SK-N-SH (cell line): ENCODE measurements around the gene TIGAR. TPM values are rescaled to one million over a fixed set of nuclear protein-coding genes. Genes with fewer than 3 reads are reported as not detected.

Experiments
- CTCF ChIA-PET: fragments of 300-600, 350-600 bp; formaldehyde crosslinking; extraction: SDS; loops from one replicate; lab custom pipeline; 2021; lab: Yijun Ruan, JAX
- POLR2A ChIA-PET: fragments of 350-600 bp; sonication (Branson Sonifier 250); formaldehyde crosslinking; extraction: SDS; loops from one replicate; lab custom pipeline; 2020; ENCODE audit warnings: antibody characterized with exemption, inconsistent platforms; lab: Yijun Ruan, JAX
- DNase-seq: peaks from one replicate; pipeline ENCODE4 v3.0.0; 2012
- H2AFZ ChIP-seq: fragments of 200-600 bp; sonication (generic); 2 replicates; pipeline ENCODE4 v1.8.1; 2016; ENCODE audit warnings: antibody characterized with exemption, mild to moderate bottlenecking, low read depth
- H3F3A ChIP-seq: fragments of 200-600 bp; sonication (generic); replicated peaks from 2 replicates; pipeline ENCODE3; 2016; ENCODE audit warnings: antibody characterized with exemption, mild to moderate bottlenecking; ENCODE audit not compliant: insufficient read depth
- H3K27ac ChIP-seq, 2 experiments: fragments of 200-500 bp in 1 of 2; fragments of 200-600 bp in 1 of 2; sonication (Bioruptor generic) in 1 of 2; sonication (generic), shearing (Covaris generic) in 1 of 2; 2 replicates each; pipeline versions ENCODE4 v1.5.1 to v1.6.1; 2014 to 2016; ENCODE audit warnings: low read depth in 2 of 2, inconsistent platforms in 1 of 2, low read length in 1 of 2, mild to moderate bottlenecking in 1 of 2, mixed read lengths in 1 of 2
- H3K27me3 ChIP-seq: fragments of 200-600 bp; sonication (generic), shearing (Covaris generic); 2 replicates; pipeline ENCODE4 v1.6.1; 2016; ENCODE audit warnings: mixed run types; ENCODE audit not compliant: insufficient read depth
- H3K36me3 ChIP-seq, 2 experiments: fragments of 200-500 bp in 1 of 2; fragments of 200-600 bp in 1 of 2; sonication (Bioruptor generic) in 1 of 2; sonication (generic) in 1 of 2; replicated peaks in 1 of 2; 2 replicates each; pipeline versions ENCODE3 to v1.5.1; 2014 to 2016; ENCODE audit warnings: low read length in 1 of 2, mild to moderate bottlenecking in 1 of 2; ENCODE audit not compliant: insufficient read depth in 2 of 2, control insufficient read depth in 1 of 2
- H3K4me1 ChIP-seq, 2 experiments: fragments of 200-500 bp in 1 of 2; fragments of 200-600 bp in 1 of 2; sonication (Bioruptor generic) in 1 of 2; sonication (generic), shearing (Covaris generic) in 1 of 2; 2 replicates each; pipeline versions ENCODE4 v1.5.1 to v1.6.1; 2014 to 2016; ENCODE audit warnings: low read depth in 1 of 2, low read length in 1 of 2, mixed run types in 1 of 2; ENCODE audit not compliant: insufficient read depth in 2 of 2, control insufficient read depth in 1 of 2
- H3K4me2 ChIP-seq: fragments of 200-600 bp; sonication (generic), shearing (Covaris generic); 2 replicates; pipeline ENCODE4 v1.6.1; 2017; ENCODE audit warnings: mixed run types
- H3K4me3 ChIP-seq, 2 experiments: fragments of 200-500 bp in 1 of 2; fragments of 200-600 bp in 1 of 2; sonication (Bioruptor generic) in 1 of 2; sonication (generic), shearing (Covaris generic) in 1 of 2; 2 replicates each; pipeline versions ENCODE4 v1.5.1 to v1.8.1; 2014 to 2016; ENCODE audit warnings: low read depth in 2 of 2, inconsistent platforms in 1 of 2, low read length in 1 of 2, mild to moderate bottlenecking in 1 of 2, mixed read lengths in 1 of 2, moderate library complexity in 1 of 2
- H3K79me2 ChIP-seq: fragments of 200-600 bp; sonication (generic); 2 replicates; pipeline ENCODE4 v1.8.1; 2017; ENCODE audit warnings: mild to moderate bottlenecking; ENCODE audit not compliant: insufficient read depth
- H3K9ac ChIP-seq: fragments of 200-600 bp; sonication (generic); 2 replicates; pipeline ENCODE4 v1.6.1; 2017; ENCODE audit warnings: mixed run types
- H3K9me2 ChIP-seq: fragments of 200-600 bp; sonication (generic); 2 replicates; pipeline ENCODE4 v1.6.1; 2017; ENCODE audit warnings: mixed run types
- H3K9me3 ChIP-seq: fragments of 200-600 bp; sonication (generic); 2 replicates; pipeline ENCODE4 v1.6.1; 2017; ENCODE audit warnings: mixed run types, mild to moderate bottlenecking, moderate library complexity
- H4K20me1 ChIP-seq: fragments of 200-600 bp; sonication (generic); 2 replicates; pipeline ENCODE4 v1.6.1; 2017; ENCODE audit warnings: mild to moderate bottlenecking, mixed run types; ENCODE audit not compliant: insufficient read depth
- ELF1 ChIP-seq: IDR thresholded peaks from 2 replicates; pipeline ENCODE4 v1.4.0; 2012
- EZH2phosphoT487 ChIP-seq: fragments of 200-600 bp; sonication (generic); IDR thresholded peaks from 2 replicates; pipeline ENCODE4 v1.6.1; 2017; ENCODE audit warnings: low read depth, mixed run types, mild to moderate bottlenecking, antibody characterized with exemption, moderate library complexity, borderline replicate concordance
- FOXM1 ChIP-seq: IDR thresholded peaks from 2 replicates; pipeline ENCODE4 v1.4.0; 2012; ENCODE audit warnings: low read depth, mild to moderate bottlenecking
- GABPA ChIP-seq: IDR thresholded peaks from 2 replicates; pipeline ENCODE4 v1.4.0; 2012; ENCODE audit warnings: low read depth, mild to moderate bottlenecking
- JUND ChIP-seq: IDR thresholded peaks from 2 replicates; pipeline ENCODE4 v1.4.0; 2012
- MEF2A ChIP-seq: IDR thresholded peaks from 2 replicates; pipeline ENCODE4 v1.4.0; 2012; ENCODE audit warnings: low read depth, borderline replicate concordance
- NFIC ChIP-seq: IDR thresholded peaks from 2 replicates; pipeline ENCODE4 v1.4.0; 2012; ENCODE audit warnings: borderline replicate concordance
- NRF1 ChIP-seq: IDR thresholded peaks from 2 replicates; pipeline ENCODE4 v1.6.1; 2012; ENCODE audit warnings: low read depth, mild to moderate bottlenecking, low read length
- RCOR1 ChIP-seq: fragments of 150-350 bp; IDR thresholded peaks from 2 replicates; pipeline ENCODE4 v1.6.1; 2017; ENCODE audit warnings: antibody characterized with exemption, low read length
- RFX5 ChIP-seq: IDR thresholded peaks from 2 replicates; pipeline ENCODE4 v1.6.1; 2012; ENCODE audit warnings: mild to moderate bottlenecking, improper control_type of control experiment, low read length
- RXRA ChIP-seq: IDR thresholded peaks from 2 replicates; pipeline ENCODE4 v1.4.0; 2012; ENCODE audit warnings: low read depth, mild to moderate bottlenecking, borderline replicate concordance
- SMC3 ChIP-seq: IDR thresholded peaks from 2 replicates; pipeline ENCODE4 v1.6.1; 2012; ENCODE audit warnings: low read depth, low read length, improper control_type of control experiment
- TEAD4 ChIP-seq: IDR thresholded peaks from 2 replicates; pipeline ENCODE4 v1.4.0; 2012; ENCODE audit warnings: mild to moderate bottlenecking, borderline replicate concordance; ENCODE audit not compliant: insufficient read depth
- USF2 ChIP-seq: fragments of 150-350 bp; IDR thresholded peaks from 2 replicates; pipeline ENCODE4 v1.6.1; 2017; ENCODE audit warnings: antibody characterized with exemption, low read length, low read depth, borderline replicate concordance
- WGBS: methylation state at CpG from one replicate; pipeline ENCODE4 v1.1.6; 2017; ENCODE audit warnings: low lambda C conversion rate; 5-methylcytosine and 5-hydroxymethylcytosine counted together
- polyA plus RNA-seq, 3 experiments: library from polyadenylated mRNA; depleted of rRNA; stranded (reverse); fragments of >200 nt; gene quantifications; 2 replicates each; pipeline ENCODE4 v1.2.3, GENCODE V29; 2012
- TF ChIP-seq, protein P1 (sequence below): fragments of 150-350 bp; IDR thresholded peaks from 2 replicates; pipeline ENCODE4 v1.6.1; 2016; ENCODE audit warnings: mild to moderate bottlenecking, low read depth, low read length
- TF ChIP-seq, protein P2 (sequence below): IDR thresholded peaks from 2 replicates; pipeline ENCODE4 v1.6.1; 2012; ENCODE audit warnings: mild to moderate bottlenecking, low read depth, low read length, moderate library complexity
- TF ChIP-seq, protein P3 (sequence below): IDR thresholded peaks from 2 replicates; pipeline ENCODE4 v1.4.0; 2012; ENCODE audit warnings: low read depth

TIGAR gene
- polyA plus RNA-seq, 1 of the 3 experiments (the other 2 are of a cell fraction): 8.3 TPM

- no peaks in the 10 kb centered on the region for H3K9me2 ChIP-seq
- H2AFZ ChIP-seq: no peak overlapping the region
- peaks cover 0 to 5% of the 10 kb centered on the region in 2 experiments; a peak in 1 of 4 replicates for H3K4me1 ChIP-seq
- WGBS: 80% methylated on average over 2 of the region's 2 CpGs
- no peak for DNase-seq
- TF ChIP-seq RFX5 (no peak), MEF2A (no peak), RXRA (no peak), USF2 (no peak), EZH2phosphoT487 (no peak), SMC3 (no peak), TEAD4 (no peak), JUND (no peak), NRF1 (no peak), GABPA (no peak), NFIC (no peak), ELF1 (no peak), RCOR1 (no peak), FOXM1 (no peak)
- TF ChIP-seq, protein P1, sequence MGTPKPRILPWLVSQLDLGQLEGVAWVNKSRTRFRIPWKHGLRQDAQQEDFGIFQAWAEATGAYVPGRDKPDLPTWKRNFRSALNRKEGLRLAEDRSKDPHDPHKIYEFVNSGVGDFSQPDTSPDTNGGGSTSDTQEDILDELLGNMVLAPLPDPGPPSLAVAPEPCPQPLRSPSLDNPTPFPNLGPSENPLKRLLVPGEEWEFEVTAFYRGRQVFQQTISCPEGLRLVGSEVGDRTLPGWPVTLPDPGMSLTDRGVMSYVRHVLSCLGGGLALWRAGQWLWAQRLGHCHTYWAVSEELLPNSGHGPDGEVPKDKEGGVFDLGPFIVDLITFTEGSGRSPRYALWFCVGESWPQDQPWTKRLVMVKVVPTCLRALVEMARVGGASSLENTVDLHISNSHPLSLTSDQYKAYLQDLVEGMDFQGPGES: no peak
- TF ChIP-seq, protein P2, sequence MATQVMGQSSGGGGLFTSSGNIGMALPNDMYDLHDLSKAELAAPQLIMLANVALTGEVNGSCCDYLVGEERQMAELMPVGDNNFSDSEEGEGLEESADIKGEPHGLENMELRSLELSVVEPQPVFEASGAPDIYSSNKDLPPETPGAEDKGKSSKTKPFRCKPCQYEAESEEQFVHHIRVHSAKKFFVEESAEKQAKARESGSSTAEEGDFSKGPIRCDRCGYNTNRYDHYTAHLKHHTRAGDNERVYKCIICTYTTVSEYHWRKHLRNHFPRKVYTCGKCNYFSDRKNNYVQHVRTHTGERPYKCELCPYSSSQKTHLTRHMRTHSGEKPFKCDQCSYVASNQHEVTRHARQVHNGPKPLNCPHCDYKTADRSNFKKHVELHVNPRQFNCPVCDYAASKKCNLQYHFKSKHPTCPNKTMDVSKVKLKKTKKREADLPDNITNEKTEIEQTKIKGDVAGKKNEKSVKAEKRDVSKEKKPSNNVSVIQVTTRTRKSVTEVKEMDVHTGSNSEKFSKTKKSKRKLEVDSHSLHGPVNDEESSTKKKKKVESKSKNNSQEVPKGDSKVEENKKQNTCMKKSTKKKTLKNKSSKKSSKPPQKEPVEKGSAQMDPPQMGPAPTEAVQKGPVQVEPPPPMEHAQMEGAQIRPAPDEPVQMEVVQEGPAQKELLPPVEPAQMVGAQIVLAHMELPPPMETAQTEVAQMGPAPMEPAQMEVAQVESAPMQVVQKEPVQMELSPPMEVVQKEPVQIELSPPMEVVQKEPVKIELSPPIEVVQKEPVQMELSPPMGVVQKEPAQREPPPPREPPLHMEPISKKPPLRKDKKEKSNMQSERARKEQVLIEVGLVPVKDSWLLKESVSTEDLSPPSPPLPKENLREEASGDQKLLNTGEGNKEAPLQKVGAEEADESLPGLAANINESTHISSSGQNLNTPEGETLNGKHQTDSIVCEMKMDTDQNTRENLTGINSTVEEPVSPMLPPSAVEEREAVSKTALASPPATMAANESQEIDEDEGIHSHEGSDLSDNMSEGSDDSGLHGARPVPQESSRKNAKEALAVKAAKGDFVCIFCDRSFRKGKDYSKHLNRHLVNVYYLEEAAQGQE: no peak
- TF ChIP-seq, protein P3, sequence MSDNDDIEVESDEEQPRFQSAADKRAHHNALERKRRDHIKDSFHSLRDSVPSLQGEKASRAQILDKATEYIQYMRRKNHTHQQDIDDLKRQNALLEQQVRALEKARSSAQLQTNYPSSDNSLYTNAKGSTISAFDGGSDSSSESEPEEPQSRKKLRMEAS: no peak
- H3K4me3 ChIP-seq: no peak overlapping the region
- CTCF ChIA-PET: interaction anchor here (1.4 kb wide), 1 partner anchor 10 kb away, joined by 4 read pairs; no protein-coding TSS in a partner anchor
- H3K9me3 ChIP-seq: no peaks in the 10 kb centered on the region
- no peaks in the 10 kb centered on the region for H3K79me2 ChIP-seq
- H3F3A ChIP-seq: no peaks in the 10 kb centered on the region
- no peaks in the 10 kb centered on the region for H3K36me3 ChIP-seq
- peaks cover 25% of the 10 kb centered on the region; the same call in 1 of the 2 replicates for H3K27me3 ChIP-seq
- H3K9ac ChIP-seq: no peak overlapping the region
- no peak overlapping the region for H3K27ac ChIP-seq
- no peaks in the 10 kb centered on the region for H4K20me1 ChIP-seq
- H3K4me2 ChIP-seq: no peak overlapping the region
- POLR2A ChIA-PET: no interaction called here
Observed at GRCh38 chr12:4312251-4312650, 8.8 kb upstream of the TIGAR start.
